GM18873 (cell line): ENCODE results near the gene CHD2.
"Not testable (repeated sequence)": the region's sequence is repeated elsewhere in the genome, so short reads cannot be mapped to it uniquely, and the experiment has no call there.

ENCODE experiments used
- ATAC-seq: cut with Tn5 transposase; IDR thresholded peaks from one replicate; pipeline ENCODE4 v1.9.1; 2021; ENCODE audit warnings: mild to moderate bottlenecking, moderate library complexity, moderate number of reproducible peaks; ENCODE audit not compliant: unreplicated experiment, low FRiP score

Gene CHD2

DNA sequence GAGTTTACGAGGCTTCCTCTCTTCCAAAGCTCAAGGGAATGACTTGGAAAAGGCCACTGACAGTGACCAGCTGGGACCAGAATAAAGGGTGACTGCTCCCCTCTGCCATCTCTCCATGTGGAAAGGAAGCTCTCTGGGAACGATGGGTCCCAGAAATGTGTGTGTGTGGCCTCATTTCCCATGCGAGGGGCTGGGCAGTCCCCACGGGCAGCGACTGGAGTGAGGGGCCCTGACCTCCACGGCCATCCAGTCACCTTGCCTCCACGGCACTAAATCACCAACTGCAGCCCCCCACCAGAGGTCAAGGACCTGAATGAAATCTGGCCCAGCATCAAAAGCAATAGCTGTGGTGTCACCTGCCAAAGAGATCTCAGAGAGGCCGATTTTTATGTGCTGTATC lies 159.3 kb downstream of the CHD2 start:
- ATAC-seq: no peak

DNA sequence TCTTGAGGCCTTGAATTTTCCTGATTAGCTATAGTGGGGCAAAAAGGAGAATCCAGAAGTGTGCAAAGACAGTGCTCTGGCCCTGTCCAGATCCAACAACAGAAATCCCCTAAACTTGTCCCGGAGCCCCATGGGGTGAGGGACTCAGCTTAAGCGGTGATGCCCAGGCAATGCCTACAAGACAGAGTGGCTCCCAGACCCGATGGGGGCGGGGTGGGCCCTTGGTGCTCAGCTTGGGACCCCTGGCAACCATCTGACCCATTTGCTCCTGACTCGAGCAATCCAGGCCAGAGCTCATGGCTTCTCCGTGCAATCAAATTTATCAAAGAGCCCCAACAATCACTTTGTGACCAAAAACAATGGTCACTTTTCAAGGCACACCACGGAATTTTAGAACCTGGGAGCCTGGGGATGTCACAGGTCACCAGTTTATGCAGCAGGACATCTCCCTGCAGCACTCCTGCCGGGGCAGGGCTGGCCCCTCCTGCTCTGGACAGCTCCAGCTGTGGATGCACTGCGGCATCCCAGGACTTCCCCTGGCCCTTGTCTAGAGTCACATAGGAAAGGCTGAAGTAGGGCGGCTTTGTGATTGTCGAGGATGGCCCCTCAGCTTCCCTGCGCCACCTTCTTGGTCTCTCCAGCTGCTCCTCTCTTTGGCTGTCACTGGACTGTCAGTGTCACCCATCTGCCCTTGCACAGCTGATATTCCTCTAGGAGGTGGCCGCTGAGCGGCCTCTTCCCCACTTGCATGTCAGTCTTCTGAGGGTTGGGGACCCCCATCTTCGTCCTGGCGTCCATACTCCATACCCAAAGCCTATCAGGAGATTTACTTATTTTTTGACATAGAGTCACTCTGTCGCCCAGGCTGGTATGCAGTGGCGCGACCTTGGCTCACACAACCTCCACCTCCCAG lies 160.5 kb downstream of the CHD2 start:
- ATAC-seq: no peak

DNA sequence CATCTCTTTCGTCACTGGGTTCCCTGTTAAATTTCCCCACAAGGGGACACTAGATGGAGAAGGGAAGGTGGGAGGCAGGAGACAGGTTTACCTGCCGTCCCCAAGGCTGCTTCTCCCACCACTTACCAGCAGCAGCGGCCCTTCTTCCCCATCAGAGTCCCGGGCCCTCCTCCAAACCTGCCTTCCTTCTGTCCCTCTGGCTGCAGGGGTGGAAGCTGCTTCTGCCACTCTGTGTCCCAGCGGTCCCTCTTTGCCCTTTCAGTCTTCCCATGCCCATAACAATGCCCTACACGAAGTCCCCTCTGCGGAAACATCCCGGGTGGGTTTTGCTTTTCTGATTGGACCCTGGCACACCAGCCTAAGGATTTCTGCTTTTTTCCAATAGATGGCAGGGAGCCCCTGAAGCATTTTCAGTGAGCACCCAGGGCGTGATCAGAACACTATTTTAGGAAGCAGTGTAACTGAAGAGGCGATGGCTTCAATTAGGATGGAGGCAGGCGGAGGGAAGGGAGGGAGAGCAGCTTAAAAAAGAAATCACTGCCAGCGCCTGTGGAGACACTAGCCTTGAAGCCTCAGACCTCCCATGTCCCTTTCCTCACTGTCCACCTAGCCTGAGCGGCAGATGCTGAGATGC lies 162.6 kb downstream of the CHD2 start:
- ATAC-seq: not testable (repeated sequence)

DNA sequence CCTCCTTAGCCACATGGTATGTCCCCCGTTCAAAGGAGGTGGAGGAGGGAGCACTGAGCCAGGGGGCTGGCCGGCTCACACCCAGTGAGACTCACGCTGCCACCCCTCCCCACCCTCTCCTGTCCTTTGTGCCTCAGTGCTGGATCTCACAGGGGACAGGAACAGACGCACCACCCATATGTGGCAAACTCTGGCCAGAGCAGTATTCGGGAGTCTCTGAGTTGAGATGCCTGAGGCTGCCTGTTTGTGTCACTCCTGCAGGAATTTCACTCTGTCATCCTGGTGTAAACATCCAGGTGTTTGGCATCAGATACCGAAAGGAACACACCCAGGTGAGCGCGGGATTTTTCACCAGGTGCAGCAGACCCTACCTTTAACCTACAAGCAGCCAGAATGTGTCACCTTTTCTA lies 163.1 kb downstream of the CHD2 start:
- ATAC-seq: no peak

DNA sequence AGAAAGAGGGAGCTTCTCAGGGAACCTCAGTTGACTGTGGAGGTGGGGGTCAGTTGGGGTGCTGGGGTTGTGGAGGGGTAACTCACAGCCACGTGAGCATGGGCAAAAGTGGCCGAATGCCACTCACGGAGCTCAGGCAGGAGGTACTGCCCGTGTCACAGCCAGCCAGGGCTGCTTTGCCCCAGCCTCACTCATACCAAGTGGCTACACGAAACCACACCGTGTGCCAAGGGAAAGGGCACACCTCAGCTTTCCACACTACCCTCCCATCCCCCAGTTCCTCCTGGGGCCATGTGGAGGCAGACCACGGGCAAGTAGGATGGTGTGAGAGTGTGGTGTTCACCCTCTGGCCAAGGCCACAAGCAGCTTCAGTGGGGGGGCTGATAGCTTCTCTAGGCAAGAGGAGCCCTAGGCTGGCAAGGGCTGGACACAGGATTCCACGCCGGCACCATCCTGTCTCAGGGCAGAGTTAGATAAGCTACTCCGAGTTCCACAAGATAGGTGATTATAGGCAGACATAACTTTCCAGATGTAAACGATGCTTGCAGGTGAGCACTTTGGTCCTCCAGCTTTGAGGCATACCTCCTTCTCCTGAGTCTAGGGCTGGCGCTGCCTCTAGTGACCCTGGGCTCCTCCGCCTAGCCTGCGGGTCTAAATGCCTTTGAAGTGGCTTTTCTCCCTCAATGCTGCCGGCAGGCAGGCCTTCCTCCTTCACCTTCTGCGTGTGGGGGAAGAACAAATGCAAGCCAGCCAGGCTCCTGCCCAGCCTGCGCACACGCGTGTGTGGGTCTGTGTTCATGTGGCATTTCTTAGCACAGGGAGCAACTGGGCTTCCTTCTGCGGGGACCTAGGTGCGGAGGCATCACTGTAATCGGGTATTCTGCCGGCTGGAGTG lies 163.9 kb downstream of the CHD2 start:
- no peak for ATAC-seq

DNA sequence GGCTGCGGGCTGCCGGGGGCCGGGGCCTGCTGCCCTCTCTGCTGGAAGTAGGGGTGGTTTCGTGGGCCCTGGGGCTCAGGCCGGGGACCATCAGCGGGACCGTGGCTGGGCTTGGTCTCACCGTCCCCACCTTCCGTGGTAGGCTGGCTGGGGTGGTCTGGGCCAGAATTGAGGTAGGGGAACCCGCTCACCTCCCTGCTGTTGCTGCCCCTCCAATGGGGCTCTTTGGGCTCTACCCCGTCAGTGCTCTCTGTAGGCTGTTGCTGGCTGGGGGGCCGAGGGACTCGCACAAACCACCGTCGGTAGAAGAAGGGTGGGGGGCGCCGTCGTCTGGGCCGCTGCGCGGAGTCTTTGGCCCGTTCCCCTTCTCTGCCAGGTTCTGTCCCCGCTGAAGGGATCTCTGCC lies 165.5 kb downstream of the CHD2 start:
- ATAC-seq: no peak

DNA sequence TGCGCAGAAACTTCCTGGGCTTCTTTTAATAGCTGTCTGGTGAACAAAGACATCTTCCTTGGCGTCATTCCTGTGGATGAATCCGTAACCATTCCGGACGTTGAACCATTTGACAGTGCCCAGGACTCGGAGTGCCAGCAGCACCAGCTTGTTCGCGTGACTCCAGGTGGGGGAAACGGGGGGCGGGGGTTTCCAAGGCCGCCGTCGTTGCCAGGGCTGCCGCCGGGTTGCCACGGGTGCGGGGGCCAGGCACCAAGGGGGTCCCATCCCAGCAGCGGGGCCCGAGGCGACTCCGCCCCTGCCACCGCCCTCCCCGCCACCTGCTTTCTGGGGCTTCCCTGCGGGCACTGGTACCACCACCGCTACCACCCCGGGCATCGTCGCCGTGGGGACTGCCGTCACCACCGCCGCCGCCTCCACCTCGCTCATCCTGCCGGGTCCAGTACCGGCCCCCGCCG lies 166.1 kb downstream of the CHD2 start:
- ATAC-seq: no peak

DNA sequence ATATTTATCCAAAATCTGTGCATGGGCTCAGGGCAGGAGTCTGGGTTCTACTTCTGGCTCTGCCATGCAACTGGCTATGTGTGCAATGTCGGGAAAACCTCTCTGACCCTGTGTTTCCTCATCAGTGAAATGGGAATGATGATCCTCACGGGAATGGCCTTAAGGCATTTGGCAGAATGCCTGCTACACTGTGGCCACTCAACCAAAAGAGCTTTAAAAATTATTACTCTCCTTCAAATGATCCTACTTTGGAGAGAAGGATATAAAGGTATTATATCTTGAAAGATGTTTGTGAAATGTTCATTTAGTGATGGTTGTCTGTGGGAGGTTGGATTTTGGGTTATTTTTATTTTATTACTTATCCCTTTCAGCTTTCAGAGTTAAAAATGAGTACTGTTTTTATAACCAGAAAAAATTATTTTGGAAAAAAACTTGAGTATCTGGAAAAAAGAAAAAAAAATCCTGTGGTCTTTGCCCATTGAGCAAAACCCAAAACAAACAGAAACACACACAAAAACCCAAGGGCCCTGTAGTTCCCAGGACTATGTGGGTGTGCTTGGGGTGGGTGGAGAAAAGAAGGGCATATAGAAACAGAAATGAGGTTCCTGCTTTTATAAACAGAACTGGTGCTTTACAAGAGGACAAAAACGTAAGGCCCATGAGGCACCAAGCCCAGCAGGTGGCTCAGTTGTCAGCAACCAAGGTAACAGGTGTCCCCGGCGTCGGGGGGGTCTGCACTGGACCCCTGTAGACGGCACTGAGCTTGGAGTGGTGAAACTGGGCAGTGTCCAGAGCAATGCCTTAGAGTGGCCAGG lies 166.9 kb downstream of the CHD2 start:
- no peak for ATAC-seq

DNA sequence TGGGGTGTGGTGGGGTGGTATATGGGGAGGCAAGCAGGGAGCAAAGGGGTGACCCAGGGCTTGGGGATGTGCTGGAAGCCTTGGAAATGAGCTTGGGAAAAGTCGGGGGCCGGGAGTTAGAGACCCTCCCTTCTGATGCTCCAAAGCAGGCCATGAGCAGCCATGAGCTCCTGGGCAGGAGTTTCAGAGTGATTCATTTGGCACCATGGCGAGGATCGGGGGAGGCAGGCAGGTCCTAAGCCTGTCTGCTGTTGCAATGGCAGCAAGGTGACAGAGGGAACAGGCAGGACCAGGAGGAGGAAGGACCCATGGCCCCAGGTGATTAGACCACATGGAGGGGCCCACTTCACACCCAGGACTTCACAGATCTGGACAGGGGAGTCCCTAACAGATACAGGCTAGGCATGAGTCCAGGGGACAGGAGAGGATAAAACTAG lies 167.5 kb downstream of the CHD2 start:
- no peak for ATAC-seq

DNA sequence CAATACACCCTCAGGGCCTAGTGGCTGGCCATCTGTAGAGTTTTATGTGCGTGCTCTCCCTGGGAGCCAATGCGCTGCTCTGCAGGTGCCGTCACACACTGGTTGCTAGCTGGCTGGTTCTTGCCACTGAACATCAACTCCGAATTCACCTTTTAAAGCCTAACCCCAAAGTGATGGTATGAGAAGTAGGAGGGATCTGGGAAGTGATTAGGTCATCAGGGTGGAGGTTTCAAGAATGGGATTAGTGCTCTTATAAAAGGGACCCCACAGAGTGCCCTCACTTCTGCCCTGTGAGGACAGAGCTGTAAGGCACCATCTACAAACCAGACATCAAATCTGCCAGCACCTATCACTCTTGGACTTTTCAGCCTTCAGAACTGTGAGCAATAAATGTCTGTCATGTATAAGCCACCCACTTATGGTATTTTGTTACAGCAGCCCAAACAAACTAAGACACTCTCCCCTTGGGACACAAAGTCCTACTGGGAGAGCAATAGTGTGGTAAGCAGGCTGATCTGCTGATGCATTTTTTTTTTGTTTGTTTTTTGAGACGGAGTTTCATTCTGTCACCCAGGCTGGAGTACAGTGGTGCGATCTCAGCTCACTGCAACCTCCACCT lies 168.6 kb downstream of the CHD2 start:
- ATAC-seq: no peak

DNA sequence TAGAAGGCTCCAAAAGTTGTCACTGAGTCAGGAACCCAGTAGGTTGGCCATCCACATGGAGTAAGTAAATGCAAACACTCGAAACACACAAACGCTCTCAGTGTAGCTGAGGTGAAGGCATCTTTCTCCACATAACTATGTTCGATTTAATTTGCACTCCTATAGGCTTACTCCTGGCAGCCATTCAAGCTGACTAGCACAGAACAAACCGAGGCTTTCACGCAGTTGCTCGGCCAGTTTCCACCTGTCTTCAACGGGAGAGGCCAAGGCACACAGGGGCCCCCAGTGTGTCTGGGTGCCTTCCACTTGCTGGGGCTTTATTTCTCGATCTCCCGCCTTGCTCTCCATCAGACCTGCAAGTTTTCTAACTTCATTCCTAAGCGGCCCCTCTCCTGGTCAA lies 170.0 kb downstream of the CHD2 start:
- ATAC-seq: no peak

DNA sequence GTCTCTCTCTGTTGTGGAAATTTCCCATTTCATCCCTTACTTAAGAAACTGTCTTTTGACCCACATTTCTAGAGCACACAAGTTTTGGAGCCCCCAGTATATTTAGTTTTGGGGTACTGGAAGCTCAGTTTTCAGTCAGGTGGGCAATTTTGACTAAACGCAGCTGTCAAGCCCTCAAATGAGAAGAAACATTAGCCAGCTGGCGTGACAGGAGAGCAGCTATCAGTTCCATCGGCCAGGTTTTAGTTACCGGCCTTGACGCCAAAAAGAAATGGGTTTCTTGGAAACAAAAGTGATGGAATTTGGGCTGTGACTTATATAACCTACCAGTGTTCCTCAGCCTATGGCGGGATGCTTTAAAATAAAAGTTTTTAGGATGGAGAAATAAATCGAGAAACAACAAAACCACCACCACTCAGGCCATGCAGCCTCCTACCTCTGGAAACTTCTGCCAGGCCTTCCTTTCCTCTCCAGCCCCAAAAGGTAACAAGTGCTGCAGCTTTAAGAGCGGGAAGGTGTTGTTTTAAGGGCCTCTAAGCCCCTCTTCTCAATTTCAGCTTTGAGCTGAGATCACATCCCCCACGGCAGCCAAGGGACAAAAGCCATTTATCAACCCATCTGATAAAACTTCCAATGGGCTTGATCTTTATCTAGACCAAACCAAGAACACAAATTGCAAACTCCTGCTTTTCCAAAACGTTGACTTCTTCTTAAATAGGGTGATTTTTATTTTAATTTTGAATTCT lies 170.6 kb downstream of the CHD2 start:
- no peak for ATAC-seq

DNA sequence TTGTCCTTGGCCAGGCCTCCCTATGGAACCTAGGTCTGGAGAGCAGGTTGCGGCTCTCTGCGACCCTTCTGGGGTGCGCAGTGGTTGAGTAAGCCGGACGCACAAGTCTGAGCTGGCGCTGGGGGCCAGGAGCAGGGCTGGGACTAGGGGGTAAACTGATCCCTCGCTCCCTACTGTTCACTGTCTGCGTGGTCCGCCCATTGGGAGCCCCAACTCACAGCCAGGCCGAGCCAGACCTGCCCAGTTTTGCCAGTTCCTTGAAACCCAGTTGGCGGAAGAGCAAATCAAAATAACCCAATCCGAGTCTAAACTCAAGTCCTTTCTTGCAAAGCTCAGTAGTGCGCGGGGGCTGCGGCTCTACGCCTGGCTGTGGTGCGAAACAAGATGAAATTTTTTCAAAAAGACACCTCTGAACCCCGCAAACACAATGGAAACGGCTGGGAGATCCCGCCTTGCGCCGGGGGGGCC lies 171.4 kb downstream of the CHD2 start:
- no peak for ATAC-seq

DNA sequence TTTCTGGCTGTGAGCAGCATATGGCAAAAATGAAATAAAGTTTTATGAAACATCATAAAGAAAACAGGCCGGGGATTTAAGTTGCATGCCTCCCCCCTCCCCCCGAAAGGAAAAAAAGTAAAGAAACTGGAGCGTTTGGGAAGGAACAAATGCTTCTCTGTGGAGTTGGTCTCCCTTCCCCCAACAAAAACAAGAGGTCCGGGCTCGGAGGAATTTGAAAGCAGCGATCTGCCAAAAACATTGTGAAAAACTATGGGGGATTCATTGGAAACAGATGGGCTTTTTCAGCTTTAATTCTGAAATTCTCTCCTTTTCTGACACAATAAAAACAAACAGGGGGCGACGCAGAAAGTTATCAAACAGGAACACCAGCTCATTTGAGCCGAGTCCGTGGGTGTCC lies 171.9 kb downstream of the CHD2 start:
- no peak for ATAC-seq

DNA sequence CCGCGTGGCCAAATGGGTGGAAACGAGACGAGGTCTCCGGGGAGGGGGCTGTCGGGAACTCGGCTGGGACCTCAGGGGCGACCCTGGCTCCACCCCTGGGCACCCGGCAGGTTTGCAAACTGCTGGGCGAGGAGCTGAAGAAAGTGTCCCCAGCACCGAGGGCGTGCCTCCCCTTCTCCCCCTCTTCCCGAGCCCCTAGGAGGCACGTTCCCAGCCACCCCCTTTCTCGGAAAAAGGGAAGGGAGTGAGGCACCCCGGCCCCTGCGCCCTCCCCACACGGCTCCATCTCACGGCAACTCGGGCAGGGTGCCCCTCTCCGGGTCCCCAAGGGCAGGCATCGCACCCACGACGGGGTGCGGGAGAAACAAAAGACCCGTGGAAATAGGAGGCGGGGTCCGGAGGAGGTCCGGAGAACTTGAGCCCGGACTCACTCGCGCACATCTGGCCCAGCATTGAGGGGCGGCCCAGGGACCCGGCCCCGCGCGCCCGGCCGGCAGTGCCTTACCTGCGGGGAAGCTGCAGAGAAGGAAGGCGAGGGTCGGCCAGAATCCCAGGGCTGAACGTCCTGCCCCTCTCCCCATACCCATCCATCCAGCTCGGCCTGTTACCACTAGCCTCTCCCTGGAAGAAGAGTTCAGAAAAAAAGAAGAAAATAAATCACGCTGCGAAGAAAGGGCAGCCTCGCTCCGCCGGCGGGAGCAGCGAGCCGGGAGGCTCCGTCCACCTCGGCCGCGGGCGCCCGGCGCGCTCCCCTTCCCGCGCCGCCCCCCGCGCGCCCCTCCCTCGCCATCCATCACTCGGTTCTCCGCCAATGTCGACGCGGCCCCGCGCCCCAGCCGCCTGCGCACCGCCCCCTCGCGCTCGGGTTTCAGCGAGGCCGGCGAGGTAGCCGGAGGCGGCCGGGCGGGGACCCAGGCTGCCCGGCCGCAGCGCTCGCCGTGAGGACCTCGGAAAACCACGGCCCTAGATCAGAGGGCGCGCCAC lies 172.6 kb downstream of the CHD2 start:
- ATAC-seq: no peak

DNA sequence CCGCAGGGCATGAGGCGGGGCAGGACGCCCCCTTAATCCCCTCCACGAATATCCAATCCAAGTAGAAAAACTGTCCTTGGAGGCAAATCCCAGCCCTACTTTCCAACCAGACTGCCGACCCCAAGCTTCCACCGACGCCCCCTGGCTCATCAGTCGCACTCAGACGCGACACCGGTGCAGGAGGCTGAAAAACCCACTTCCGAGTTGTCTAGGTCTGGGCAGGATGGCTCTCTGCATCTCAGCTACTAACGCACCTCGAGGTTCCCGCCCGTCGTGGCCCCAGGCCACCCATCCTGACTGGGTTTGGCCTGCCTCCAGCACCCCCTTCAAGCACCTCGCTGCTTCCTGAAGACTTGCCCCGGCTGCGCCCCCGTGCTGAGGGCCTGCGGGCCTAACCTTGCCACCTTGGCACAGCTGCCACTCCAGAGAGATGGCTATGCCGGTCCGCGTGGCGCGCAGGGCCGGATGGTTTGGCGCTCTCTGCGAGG lies 173.4 kb downstream of the CHD2 start:
- ATAC-seq: no peak

DNA sequence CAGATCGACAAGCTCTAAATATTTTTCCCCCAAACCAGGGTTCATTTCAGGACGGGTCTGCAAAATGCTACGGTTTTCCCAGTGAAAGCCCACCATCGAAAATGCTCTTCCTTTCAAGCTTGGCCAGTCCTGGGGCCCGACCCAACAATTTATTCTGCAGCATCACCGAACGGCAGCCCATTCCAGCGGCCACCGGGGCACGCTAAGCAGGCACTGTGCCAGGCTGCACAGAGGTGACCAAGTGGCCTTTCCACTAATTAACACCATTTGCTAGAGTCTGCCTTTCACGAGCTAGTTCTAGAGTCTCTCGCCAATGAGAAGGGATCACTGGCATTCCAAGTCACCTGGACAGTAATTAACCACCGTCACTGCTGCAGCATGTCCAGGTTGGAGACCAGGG lies 174.5 kb downstream of the CHD2 start:
- ATAC-seq: no peak
